ENCODE results near the gene RNF115. TPM values are rescaled to one million over a fixed set of nuclear protein-coding genes. Genes with fewer than 3 reads are reported as not detected.

RNF115 gene
- total and polyA plus RNA-seq, 2 of the 13 experiments (the other 11 are each of a cell fraction or from before 2014, with no cell fraction given): 6.0 to 10.1 TPM

GRCh38 chr1:145714524-145715111 is 109.3 kb downstream of the RNF115 start (continued):
- TF ChIP-seq WIZ (CRISPR knock-in tag; IDR thresholded peaks at IDR 0.05) (0 out of 2 replicates have a peak, but pooled peaks have one; percentile 37), ATF5 (CRISPR knock-in tag; IDR thresholded peaks at IDR 0.05; ENCODE audit: low read depth) (0 out of 2 replicates have a peak, but pooled peaks have one; percentile 85), HNRNPK (IDR thresholded peaks at IDR 0.05; ENCODE audit: low read depth, low read length, poor library complexity, severe bottlenecking) (no peak), ZBTB3 (CRISPR knock-in tag; IDR thresholded peaks at IDR 0.05; ENCODE audit: borderline replicate concordance, low read depth) (peak; percentile 87), ADNP (CRISPR knock-in tag; IDR thresholded peaks at IDR 0.05) (no peak), SMAD3 (CRISPR knock-in tag; IDR thresholded peaks at IDR 0.05) (no peak), ZBTB40 (IDR thresholded peaks at IDR 0.05) (no peak), ZBTB40 (CRISPR knock-in tag; IDR thresholded peaks at IDR 0.05) (peak; percentile 54; the same call in 1 of the 2 replicates), LCORL (IDR thresholded peaks at IDR 0.05) (no peak), LCORL (CRISPR knock-in tag; IDR thresholded peaks at IDR 0.05) (peak; percentile 89), NAIF1 (CRISPR knock-in tag; IDR thresholded peaks at IDR 0.05; ENCODE audit: borderline replicate concordance) (0 out of 2 replicates have a peak, but pooled peaks have one; percentile 39), NFKB2 (CRISPR knock-in tag; IDR thresholded peaks at IDR 0.05; ENCODE audit: borderline replicate concordance) (peak; percentile 86), PHF8 (CRISPR knock-in tag; IDR thresholded peaks at IDR 0.05) (peak; percentile 55; the same call in 1 of the 2 replicates)
- TF ChIP-seq, protein P1, sequence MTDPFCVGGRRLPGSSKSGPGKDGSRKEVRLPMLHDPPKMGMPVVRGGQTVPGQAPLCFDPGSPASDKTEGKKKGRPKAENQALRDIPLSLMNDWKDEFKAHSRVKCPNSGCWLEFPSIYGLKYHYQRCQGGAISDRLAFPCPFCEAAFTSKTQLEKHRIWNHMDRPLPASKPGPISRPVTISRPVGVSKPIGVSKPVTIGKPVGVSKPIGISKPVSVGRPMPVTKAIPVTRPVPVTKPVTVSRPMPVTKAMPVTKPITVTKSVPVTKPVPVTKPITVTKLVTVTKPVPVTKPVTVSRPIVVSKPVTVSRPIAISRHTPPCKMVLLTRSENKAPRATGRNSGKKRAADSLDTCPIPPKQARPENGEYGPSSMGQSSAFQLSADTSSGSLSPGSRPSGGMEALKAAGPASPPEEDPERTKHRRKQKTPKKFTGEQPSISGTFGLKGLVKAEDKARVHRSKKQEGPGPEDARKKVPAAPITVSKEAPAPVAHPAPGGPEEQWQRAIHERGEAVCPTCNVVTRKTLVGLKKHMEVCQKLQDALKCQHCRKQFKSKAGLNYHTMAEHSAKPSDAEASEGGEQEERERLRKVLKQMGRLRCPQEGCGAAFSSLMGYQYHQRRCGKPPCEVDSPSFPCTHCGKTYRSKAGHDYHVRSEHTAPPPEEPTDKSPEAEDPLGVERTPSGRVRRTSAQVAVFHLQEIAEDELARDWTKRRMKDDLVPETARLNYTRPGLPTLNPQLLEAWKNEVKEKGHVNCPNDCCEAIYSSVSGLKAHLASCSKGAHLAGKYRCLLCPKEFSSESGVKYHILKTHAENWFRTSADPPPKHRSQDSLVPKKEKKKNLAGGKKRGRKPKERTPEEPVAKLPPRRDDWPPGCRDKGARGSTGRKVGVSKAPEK (CRISPR knock-in tag; IDR thresholded peaks at IDR 0.05; ENCODE audit: borderline replicate concordance): peak; percentile 73; the same call in 1 of the 2 replicates
- TF ChIP-seq, protein P2, sequence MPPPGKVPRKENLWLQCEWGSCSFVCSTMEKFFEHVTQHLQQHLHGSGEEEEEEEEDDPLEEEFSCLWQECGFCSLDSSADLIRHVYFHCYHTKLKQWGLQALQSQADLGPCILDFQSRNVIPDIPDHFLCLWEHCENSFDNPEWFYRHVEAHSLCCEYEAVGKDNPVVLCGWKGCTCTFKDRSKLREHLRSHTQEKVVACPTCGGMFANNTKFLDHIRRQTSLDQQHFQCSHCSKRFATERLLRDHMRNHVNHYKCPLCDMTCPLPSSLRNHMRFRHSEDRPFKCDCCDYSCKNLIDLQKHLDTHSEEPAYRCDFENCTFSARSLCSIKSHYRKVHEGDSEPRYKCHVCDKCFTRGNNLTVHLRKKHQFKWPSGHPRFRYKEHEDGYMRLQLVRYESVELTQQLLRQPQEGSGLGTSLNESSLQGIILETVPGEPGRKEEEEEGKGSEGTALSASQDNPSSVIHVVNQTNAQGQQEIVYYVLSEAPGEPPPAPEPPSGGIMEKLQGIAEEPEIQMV (CRISPR knock-in tag; IDR thresholded peaks at IDR 0.05; ENCODE audit: low read depth): peak; percentile 53; the same call in 1 of the 2 replicates

All from HepG2 (cell line).